NCI-H2196 treated with DMSO at 0.1 percent for 48 hours (cell line): ENCODE results near the gene CLIP3.

Experiments
- DNase-seq: peaks from one replicate; lab custom pipeline; 2025; ENCODE audit not compliant: unreplicated experiment; lab: John Stamatoyannopoulos, UW

The CLIP3 gene

DNA sequence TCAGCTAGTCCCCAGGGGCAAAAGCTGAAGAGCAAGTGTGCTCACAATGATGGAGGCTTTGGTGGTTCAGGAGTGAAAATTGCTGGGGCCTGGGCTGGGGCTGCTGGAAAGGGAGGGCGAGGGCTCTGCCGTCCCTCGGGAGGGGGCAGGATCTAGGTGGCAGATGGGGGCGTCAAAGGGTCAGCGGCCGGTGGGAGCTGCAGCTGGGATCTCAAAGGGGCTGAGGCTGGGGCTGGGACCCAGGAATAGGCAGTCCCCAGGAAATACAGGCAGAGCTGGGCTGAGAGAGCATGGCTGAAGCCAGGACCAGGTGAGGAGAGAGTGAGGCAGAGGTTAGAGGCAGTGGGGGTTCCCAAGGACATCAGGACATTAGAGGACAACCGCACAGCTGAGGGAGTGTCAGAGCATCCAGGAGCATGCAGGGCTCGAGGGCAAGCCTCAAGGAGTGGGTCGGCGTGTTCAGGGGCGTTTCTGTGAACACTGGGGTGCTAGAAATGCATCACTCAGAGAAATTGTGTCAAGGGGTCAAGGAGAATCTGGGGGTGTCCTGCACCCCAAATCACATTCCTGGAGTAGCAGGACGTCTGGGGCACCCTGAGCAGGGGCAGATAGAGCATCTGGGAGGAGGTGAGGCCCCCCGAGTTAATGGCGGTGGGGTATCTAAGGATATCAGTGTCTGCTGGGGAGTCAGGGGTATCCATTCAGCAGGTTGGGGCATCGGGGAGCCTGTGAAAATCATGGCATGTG lies 22.9 kb downstream of the CLIP3 start:
- no peak for DNase-seq

- peak; percentile 59 for DNase-seq
These were observed 23.5 kb downstream of the CLIP3 start for GRCh38 chr19:36009220-36009619.

DNA sequence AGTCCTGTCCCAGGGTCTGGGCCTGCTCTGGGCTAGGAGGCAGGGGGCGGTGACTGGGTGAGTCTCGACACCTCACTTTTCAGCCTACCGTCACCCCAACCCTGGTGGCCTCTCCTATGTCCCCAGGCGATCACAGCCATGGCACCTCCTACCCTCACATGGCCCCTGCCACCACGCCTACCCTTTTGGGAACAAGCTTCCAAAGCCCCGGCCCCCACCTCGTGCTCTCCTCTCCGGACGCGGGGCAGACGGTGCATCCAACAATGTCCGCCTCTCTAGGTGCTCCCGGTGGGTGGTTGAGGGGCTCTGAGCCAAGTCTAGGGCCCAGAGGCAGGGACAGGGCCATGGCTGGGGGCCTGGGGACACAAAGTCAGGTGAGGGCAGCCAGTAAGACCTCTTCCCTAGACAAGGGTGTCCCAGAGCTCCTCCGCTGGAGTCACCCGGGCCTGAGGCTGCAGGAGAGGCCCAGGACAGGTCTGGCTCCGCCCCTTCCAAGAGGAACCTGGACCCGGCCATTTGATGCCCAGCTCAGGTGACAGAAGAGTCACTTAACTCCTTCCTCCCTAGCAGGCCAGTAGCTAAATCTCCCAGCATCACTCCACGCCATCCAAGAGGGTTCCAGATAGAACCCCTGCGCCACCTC lies 24.2 kb downstream of the CLIP3 start, which contains the start of gene SYNE4:
Gene SYNE4, minus strand, starts transcription at position 478 of the 643 bp plus-strand sequence. Its CDS starts 132 bp downstream, at position 346.
- peak; percentile 44 for DNase-seq

DNA sequence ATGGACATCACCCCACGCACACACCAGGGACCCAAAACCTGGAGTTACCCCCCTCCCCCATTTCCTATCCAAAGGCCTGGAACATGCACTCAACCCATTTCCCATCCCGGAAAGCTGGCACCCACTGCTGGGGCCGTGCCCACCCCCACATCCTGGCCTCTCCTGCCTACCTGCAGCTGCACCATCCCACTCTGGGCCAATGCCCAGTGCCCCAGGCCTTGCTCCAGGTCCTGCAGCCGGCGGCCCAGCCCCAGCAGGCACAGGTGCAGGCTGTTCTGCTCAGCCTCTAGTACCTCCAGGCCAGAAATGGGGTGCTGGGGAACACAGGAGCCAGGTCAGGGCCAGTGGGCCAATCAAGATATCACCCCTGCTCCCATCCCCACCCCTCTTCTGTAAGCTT lies 25.7 kb downstream of the CLIP3 start:
- no peak for DNase-seq

GRCh38 chr19:36003284-36003683 lies 29.4 kb downstream of the CLIP3 start:
- no peak for DNase-seq

DNA sequence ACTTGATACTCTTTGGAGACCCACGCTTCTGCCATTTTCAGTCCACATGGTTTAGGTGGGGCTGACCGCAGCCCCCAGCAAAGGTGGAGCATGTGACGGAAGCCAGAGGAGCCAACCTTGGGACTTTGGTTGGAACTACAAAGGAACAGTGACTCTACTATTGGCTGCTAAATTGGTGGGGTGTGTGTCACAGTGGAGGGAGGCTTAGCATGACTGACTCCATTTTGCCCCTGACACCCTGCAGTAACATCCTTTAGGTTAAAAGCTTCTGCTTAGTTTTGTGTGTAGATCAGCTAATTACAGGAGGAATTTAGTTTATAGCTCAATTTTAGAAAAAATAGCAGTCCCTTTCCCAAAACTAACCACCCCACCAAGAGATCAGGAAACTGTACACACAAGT lies 31.1 kb downstream of the CLIP3 start:
- DNase-seq = no peak

- no peak for DNase-seq
These were observed 35.9 kb downstream of the CLIP3 start for GRCh38 chr19:35996777-35997176.

GRCh38 chr19:35995048-35995993 lies 37.4 kb downstream of the CLIP3 start, which contains the start of gene SDHAF1:
Gene SDHAF1 (plus strand): TSS chr19:35995188. CDS start chr19:35995275, 87 bp downstream.
- DNase-seq = peak; percentile 88

- no peak for DNase-seq
These were observed 38.6 kb downstream of the CLIP3 start for GRCh38 chr19:35993923-35994598.

GRCh38 chr19:35992907-35993765 lies 39.5 kb downstream of the CLIP3 start:
- no peak for DNase-seq

GRCh38 chr19:35991731-35992450 lies 40.8 kb downstream of the CLIP3 start:
- DNase-seq = no peak

DNA sequence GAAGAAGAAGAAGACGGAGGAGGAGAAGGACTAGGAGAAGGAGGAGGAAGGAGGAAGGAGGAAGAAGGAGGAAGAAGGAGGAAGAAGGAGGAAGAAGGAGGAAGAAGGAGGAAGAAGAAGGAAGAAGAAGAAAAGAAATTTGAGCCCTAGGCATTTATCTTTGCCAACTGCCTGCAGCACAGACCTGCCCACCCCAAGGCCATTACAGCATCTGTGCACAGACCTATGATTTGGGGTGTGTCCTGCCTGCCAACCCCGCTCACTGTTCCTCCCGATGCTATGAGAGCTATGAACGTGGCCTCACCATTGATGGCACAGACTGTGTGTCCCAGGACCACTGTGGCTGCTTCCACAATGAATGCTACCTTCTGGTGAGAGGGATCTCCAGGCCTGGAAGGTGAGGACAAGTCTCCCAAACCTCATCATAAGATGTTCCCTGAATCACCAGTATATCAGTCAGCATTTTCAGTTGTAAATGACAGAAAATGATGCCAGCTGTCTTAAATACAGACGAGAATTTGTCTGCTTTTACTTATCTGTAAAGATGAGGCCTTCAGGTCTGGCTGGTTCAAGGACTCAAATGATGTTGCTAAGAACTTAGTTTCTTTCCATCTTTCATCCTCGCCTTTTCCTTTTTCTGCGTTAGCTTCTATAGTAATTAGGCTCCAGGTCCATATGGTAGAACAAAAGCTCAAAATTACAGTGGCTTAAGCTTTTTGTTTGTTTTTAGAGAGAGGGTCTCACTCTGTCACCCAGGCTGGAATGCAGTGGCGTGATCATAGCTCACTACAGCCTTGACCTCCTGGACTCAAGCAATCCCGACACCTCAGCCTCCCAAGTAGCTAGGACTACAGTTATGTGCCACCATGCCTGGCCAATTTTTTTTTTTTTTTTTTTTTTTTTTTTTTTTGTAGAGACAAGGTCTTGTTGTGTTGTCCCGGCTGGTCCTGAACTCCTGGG lies 41.6 kb downstream of the CLIP3 start:
- no peak for DNase-seq

GRCh38 chr19:35990156-35990555 lies 42.5 kb downstream of the CLIP3 start:
- DNase-seq = no peak

DNA sequence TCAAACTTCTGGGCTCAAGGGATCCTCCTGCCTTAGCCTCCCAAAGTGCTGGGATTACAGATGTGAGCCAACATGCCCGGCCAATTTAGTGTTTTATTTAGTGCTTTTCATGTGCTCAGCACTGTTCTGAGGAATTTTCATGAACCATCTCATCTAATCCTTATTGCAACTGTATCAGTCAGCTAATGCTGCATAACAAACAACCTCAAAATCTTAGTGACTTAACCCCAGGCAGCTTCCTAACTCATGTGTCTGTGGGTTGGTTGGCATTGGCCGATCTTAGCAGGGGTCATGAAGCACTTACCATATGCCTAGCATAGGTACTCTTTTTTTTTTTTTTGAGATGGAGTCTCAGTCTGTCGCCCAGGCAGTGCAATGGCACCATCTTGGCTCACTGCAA lies 43.8 kb downstream of the CLIP3 start:
- DNase-seq = no peak

DNA sequence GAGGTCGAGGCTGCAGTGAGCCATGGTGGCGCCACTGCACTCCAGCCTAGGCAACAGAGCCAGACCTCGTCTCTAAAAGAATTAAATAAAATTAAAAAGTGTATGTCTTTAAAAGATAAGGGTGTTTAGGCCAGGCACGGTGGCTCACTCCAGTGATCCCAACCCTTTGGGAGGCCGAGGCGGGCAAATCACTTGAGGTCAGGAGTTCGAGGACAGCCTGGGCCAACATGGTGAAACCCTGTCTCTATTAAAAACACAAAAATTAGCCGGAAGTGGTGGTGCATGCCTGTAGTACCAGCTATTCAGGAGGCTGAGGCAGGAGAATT lies 45.1 kb downstream of the CLIP3 start:
- DNase-seq = no peak

- DNase-seq = peak; percentile 67
These were observed 45.8 kb downstream of the CLIP3 start for GRCh38 chr19:35986664-35987570.

DNA sequence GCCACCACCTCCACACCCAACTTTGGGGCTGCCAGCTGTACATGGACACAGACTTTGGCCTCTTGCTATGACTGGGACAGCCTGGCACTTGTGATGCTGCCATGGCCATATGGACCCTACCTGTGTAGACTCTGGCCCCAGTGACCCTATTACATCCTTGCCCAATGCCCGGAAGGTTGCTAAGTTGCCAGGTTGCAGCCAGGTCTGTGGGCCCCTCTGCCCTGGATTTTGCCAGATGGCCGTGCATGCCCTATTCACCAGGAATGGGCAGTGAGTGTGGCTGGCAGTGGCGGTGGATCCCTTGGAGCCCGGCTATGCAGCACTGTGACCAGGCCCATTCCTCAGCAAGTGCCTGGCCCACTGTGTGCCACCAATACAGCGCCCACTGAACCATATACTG lies 46.6 kb downstream of the CLIP3 start:
- DNase-seq = no peak
